HK-2 (cell line): ENCODE data around the gene GSG1L.

Experiments used
- DNase-seq: peaks from one replicate; pipeline ENCODE4 v3.0.0-alpha.2; 2018; ENCODE audit not compliant: unreplicated experiment

The GSG1L gene

DNA sequence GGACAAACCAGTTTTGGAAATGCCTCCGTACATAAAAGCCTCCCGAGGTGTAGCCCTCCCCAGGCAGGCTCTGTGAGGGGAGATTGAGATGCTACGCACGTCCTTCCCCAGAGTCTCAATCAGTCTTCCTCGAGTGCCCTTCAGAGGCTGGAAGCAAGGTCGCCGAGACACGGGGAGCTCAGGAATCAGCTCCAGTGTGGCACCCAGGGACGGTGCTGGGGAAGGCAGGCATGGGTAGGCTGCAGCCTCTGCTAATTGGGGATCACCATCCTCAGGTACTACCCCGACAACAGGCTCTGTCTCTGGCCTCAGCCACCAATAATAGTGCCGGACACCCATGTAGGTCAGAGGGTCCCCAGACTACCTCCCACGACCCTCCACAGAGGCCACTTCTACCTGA is 28.1 kb upstream of the GSG1L start:
- DNase-seq, result no peak

DNA sequence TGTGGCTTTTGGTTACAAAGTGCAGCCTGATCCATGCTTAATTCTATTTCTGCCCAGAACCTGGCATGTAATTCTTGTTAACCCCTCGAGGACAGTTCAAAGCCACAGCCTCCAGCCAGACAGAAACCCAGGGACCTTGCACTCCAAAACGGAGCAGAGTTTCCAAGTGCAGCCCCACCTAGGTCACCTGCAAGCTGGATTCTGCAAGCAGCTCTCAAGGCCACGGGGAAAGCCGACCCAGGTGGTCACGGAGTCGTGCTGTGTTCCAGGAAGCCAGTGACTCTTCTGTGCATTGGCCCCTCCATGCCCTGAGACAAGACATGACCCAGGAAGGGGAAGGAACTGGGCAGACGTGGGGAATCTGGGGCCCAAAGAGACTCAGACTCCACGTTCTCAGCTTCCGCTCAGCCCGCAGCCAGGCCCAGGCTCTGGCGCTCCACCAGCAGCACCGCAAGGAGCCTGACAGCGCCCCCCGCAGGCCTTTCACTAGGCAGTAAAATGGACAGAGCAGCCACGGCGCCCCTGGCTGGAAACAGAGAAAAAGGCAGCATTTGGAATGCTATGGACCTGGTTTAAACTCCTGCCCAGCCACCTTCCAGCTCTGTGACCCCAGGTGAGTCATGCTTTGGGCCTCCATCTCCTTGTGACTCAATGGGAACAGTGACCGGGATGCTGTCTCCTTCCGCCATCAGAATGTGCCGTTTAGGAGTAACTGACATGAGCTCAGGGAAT is 27.3 kb upstream of the GSG1L start:
- DNase-seq, result peak; percentile 71

- DNase-seq, result no peak
Measured at GRCh38 chr16:28089992-28090365, 26.5 kb upstream of the GSG1L start.

DNA sequence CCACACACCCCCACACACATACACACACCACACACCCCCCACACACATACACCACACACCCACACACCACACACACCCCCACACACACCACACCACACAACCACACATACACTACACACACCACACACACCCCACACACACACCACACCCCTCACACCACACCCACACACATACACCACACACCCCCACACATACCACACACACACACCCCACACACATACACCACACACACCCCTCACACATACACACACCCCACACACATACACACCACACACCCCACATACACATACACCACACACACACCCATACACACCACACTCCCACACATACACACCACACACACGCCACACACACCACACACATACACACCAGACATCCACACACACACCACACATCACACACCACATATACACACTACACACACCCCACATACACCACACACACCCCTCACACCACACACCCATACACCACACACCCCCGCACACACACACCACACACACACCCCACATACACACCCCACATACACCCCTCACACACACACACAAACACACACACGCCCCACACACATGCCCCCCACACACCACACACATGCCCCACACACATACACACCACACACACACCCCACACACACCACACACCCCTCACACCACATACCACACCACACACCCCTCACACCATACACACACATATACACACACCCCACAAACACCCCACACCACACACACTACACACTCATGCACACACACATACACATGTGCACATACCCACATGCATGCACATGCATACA is 25.9 kb upstream of the GSG1L start:
- DNase-seq, result no peak

DNA sequence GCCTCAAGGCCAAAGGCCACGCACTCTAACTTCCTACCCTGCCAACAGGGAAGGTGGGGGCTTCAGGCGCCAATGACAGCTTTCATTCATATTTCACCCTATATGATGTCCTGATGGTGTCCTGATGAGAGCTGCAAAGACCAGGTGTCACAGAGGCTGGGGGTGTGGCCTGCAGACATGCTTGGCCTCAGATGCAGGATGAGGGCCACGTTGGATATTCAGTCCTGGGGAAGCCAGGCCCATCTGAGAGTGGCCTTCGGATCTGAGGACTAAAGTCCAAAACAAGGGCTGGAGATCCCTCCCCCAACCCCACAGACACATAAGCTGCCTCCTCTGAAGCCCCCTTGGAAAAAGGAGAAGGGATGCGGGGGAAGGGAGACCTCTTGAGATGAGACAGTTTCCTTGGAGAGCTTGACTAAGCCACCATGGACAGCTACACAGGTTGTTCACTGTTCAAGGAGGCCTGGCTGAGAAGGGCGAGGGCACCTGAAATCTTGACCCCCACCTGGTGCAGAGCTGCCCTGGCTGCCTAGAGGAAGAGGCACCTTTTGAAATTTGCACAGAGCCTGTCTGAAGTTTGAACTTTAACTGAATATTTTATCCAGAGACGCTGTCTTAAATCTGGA is 24.3 kb upstream of the GSG1L start:
- DNase-seq, result no peak

- DNase-seq, result no peak
Measured at GRCh38 chr16:28087140-28087660, 23.7 kb upstream of the GSG1L start.

GRCh38 chr16:28086186-28087139 is 22.9 kb upstream of the GSG1L start:
- no peak for DNase-seq

DNA sequence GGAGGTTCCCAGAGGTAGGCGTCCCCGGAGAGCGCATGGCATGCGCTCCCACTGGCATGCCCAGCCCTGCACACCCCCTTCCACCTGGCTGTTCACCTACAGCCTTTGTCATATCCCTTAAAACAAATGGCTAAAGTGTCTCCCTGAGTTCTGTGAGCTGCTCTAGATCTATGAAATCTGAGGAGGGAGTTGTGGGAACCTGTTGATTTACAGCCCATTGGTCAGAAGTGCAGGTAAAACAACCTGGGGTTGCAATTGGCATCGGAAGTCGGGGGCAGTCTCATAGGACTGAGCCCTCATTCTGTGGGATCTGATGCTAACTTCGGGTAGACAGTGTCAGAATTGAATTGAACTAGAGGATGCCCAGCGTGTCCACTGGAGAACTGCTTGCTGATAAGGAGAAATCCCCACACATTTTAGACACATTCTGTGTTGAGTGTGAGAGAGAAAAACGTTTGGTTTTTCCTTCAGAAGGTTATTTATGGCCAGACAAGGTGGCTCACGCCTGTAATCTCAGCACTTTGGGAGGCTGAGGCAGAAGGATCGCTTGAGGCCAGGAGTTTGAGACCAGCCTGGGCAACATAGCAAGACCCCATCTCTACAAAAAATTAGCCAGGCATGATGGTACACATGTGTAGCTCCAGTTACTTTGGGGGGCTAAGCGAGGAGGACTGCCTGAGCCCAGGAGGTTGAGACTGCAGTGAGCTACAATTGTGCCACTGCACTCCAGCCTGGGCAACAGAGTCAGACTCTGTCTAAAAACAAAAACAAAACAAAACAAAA is 22.1 kb upstream of the GSG1L start:
- no peak for DNase-seq

DNA sequence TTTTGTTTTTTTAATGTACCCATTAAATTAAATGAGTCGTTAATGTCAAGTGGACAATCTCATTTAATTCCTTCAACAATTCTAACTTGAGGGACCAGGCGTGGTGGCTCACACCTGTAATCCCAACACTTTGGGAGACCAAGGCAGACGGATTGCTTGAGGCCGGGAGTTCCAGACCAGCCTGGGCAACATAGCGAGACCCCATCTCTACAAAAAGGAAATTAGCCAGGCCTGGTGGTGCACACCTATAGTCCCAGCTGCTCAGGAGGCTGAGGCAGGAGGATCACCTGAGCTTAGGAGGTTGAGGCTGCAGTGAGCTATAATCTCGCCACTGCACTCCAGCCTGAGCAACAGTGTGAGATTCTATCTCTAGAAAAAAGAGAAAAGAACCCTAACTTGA is 20.7 kb upstream of the GSG1L start:
- DNase-seq, result no peak

DNA sequence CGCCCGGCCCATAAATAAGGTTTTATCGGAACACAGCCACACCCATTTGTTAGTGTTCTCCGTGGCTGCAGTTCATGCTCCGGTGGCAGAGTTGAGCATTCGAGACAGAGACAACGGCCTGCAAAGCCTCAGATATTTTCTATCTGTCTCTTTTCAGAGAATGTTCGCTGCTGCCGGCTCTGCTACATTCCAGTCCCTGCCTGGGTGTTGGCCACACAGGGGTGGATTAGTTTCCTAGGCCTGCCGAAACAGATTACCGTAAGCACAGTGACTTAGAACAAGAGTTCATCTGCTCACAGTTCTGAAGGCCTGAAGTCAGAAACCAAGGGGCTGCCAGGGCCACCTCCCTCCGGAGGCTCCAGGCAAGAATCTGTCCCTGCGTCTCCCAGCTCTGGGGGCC is 19.1 kb upstream of the GSG1L start:
- DNase-seq, result no peak

GRCh38 chr16:28081391-28081968 is 18.0 kb upstream of the GSG1L start:
- no peak for DNase-seq

DNA sequence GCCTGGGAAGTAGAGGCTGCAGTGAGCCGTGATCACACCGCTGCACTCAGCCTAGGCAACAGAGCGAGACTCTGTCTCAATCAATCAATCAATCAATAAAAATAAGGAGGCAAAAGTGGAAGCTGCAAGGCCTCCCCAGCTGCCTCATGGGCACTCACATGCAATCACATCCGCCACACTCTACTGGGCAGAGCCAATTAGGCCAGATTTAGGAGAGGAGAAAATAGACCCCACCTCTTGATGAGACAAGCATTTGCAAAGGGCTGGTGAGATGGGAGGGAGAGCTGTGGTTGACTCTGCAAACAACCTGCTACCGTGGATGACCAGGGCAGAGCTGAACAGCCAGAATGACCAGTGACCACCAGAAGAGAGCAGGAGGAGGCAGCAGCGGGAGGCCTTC is 14.7 kb upstream of the GSG1L start:
- DNase-seq, result no peak

DNA sequence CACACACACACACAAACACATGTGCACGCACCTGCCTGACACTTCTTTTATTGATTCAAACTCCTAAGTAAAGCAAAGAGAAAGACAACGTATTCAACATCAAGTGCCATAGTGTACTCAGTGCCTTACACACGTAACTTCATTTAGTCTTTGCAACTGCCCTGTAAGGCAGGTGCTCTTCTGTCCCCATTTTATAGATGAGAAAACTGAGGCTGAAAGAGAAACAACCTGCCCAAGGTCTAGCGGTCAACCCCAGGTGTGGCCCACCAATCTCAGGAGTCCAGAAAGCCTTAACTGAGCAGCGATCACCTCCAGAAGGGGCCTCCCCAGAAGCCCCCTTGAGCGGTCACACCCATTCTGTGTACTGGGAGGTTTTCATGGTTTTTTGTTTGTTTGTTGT is 10.3 kb upstream of the GSG1L start:
- no peak for DNase-seq

- DNase-seq, result no peak
Measured at GRCh38 chr16:28072087-28072486, 8.6 kb upstream of the GSG1L start.

DNA sequence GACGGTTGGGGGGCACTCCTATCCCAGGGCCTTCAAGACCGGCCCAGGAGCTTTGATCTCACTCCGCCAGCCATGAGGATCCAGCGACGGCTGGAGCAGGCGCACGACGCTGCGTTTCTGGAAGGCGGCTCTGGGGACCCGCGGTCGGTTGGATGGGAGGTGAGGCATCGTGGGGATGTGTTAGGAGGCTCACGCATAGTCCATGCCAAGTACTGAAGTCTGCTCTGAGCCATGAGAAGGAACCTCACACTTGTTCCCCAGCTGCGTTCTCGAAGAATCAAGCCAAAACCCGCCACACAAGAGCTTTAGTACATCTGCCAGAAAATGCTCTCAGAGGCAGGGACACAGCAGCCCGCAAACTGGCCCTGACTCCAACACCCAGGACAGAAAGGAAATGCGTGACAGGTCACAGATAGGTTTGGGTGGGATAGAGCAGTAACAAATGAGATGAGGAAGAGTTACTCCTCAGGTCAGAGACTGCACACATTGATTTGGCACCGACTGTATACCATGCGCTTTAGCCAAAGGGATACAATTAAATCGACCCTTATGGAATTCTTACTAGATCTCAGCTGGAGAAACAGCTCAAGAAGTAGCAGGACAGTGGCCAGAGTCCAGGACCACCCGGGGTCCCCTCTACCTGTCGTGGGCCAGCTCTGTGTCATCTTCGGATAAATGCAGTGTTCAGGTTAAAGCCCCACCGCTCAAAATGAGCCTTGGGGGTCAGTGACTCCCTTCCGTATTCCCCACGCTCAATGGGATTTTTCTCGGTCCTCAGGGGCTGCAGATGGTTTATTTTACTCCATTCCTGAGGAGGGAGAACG is 6.7 kb upstream of the GSG1L start:
- DNase-seq, result no peak

DNA sequence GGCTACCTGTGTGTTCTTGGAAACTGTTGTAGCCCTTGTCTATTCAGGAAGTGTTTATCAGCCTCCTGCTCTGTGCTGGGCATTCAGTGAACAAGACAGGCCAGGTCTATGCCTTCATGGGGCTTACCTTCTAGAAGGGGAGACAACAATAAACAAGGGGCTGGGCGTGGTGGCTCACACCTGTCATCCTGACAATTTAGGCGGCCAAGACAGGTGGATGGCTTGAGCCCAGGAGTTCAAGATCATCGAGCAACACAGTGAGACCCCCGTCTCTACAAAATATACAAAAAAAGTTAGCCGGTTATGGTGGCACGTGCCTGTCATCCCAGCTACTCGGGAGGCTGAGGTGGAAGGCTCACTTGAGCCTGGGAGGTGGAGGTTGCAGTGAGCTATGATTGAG is 5.5 kb upstream of the GSG1L start:
- no peak for DNase-seq

GRCh38 chr16:28067604-28068379 is 4.3 kb upstream of the GSG1L start:
- DNase-seq, result no peak

GRCh38 chr16:28064706-28065249 is 1.3 kb upstream of the GSG1L start:
- no peak for DNase-seq

GRCh38 chr16:28064150-28064549 is 636 bp upstream of the GSG1L start:
- no peak for DNase-seq
